Esophagus squamous epithelium (tissue), 5 donors: Measurements from ENCODE around the gene OR7D4. TPM values are rescaled to one million over a fixed set of nuclear protein-coding genes. Genes with fewer than 3 reads are reported as not detected.
"Not testable (repeated sequence)": the region's sequence is repeated elsewhere in the genome, so short reads cannot be mapped to it uniquely, and the experiment has no call there.

Source experiments
- DNase-seq: peaks from one replicate; lab custom pipeline; 2025; lab: John Stamatoyannopoulos, UW
- H3K27ac ChIP-seq, 4 donors: fragments of 200-600 bp; sonication (generic); one replicate each; pipeline ENCODE4 v1.5.1; 2016 to 2019; ENCODE audit warnings: mild to moderate bottlenecking in 1 of 4
- H3K27me3 ChIP-seq, 4 donors: fragments of 200-600 bp; sonication (generic); 1 replicate in 3 of 4; 2 replicates in 1 of 4; pipeline versions ENCODE4 v1.5.1 to v1.6.0; 2017 to 2021; ENCODE audit warnings: antibody characterized with exemption in 1 of 4
- H3K36me3 ChIP-seq, 3 donors: fragments of 200-600 bp; sonication (generic); one replicate each; pipeline ENCODE4 v1.5.1; 2016 to 2019
- H3K4me1 ChIP-seq, 3 donors: fragments of 200-600 bp; sonication (generic); one replicate each; pipeline ENCODE4 v1.5.1; 2017 to 2019
- H3K4me3 ChIP-seq, 4 donors: fragments of 200-600 bp; sonication (generic); 1 replicate in 3 of 4; 2 replicates in 1 of 4; pipeline ENCODE4 v1.5.1; 2016 to 2019; ENCODE audit warnings: mild to moderate bottlenecking in 2 of 4, moderate library complexity in 1 of 4
- H3K9me3 ChIP-seq, 3 donors: fragments of 200-600 bp; sonication (generic); one replicate each; pipeline ENCODE4 v1.5.1; 2016 to 2019
- CTCF ChIP-seq, 6 experiments: fragments of 450-650 bp in 4 of 6; fragments of 200-600 bp in 2 of 6; sonication (generic) in 2 of 6; IDR thresholded peaks; one replicate each; pipeline ENCODE4 v1.5.1; 2016 to 2019; ENCODE audit warnings: antibody characterized with exemption in 6 of 6, mild to moderate bottlenecking in 4 of 6, moderate library complexity in 4 of 6
- POLR2A ChIP-seq, 4 donors: fragments of 450-650 bp; IDR thresholded peaks; one replicate each; pipeline ENCODE4 v1.6.1; 2017; ENCODE audit warnings: antibody characterized with exemption in 4 of 4, mild to moderate bottlenecking in 4 of 4, moderate library complexity in 3 of 4
- WGBS, 2 donors: methylation state at CpG; one replicate each; pipeline ENCODE4 v1.1.5; 2018; 5-methylcytosine and 5-hydroxymethylcytosine counted together
- intact Hi-C: fragments of 100-400 bp; cut with DNase I; formaldehyde crosslinking; loops from one replicate; pipeline ENCODE4 v1.15.0; 2022
- total RNA-seq, 4 donors: library from RNA; depleted of rRNA; stranded (reverse); fragments of >200 nt; gene quantifications; one replicate each; pipeline ENCODE4 v1.1.0, GENCODE V29; 2016
- donor health status: DM: yes; HTN: yes; CAD: no.

Gene OR7D4
- not detected for total RNA-seq

DNA sequence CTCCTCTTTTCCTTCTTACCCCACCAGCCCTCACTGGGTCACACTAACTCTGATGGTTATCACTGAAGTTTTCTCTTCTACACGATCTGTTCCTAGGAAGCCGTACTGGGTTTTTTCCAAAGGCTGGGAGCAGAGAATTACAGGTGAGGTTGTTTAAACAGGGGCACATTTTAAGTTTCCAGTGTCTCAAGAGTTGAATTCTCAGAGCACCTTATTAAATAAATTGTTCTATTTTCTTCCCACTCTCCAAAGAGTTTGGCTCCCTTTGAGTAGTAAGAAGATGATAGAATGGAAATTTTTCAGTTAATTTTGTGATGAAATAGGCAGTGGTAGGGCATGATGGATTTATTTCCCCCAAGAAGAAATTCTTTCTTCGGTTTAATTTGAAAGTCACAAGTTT, at the start of gene OR7D4:
Gene OR7D4 (minus strand): TSS at position 101 of the 400 bp plus-strand sequence. CDS start 4,752 bp downstream, outside the sequence.
- intact Hi-C loops, result no loop called here
- TF ChIP-seq CTCF (IDR thresholded peaks at IDR 0.05) (no peak), POLR2A (IDR thresholded peaks at IDR 0.05) (no peak)
- no peak for DNase-seq
- Histone ChIP-seq H3K9me3 (peaks cover 0 to 5% (median 0%) of the 10 kb centered on the region in 3 donors), H3K36me3 (no peaks in the 10 kb centered on the region), H3K27ac (no peak within 1 kb of the TSS), H3K27me3 (peaks cover 0 to 7% (median 0%) of the 10 kb centered on the region in 4 donors), H3K4me3 (no peak within 1 kb of the TSS), H3K4me1 (no peaks in the 10 kb centered on the region)
- WGBS, 2 donors, result 65 to 78% methylated on average over 3 of the region's 3 CpGs

- 70 to 72% methylated on average over 5 of the region's 5 CpGs for WGBS, 2 donors
- Histone ChIP-seq H3K27ac (no peak overlapping the region), H3K9me3 (peaks cover 0 to 16% (median 0%) of the 10 kb centered on the region in 3 donors), H3K4me3 (no peak overlapping the region), H3K36me3 (no peaks in the 10 kb centered on the region), H3K27me3 (no peaks in the 10 kb centered on the region), H3K4me1 (no peaks in the 10 kb centered on the region)
- no peak for DNase-seq
- no peak for TF ChIP-seq CTCF (IDR thresholded peaks at IDR 0.05)
- no peak for TF ChIP-seq POLR2A (IDR thresholded peaks at IDR 0.05)
- intact Hi-C loops, result no loop called here
Measured at GRCh38 chr19:9251236-9251635, 31.8 kb upstream of the OR7D4 start.

DNA sequence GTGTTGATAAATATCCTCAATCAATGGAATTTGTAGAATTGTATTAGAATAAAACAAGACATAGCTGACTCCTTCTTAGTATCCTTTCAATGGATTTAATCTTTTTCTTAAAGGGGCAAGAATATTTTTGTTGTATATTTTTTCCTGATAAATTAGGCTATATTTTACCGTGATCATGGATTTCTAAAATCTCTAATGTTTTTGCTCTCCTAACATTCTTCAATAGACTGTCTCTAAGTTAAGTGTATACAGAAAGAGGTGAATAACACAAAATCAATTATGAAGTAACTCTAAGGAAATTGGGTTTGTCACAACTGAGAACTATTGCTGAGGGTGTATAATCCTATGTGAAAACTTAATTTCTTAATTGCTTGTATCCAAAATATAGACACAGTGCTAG, 31.2 kb upstream of the OR7D4 start, which contains the start of gene OR7E24:
Gene OR7E24 (plus strand): TSS at position 301 of the 400 bp plus-strand sequence. CDS start 114 bp downstream, outside the sequence.
- intact Hi-C loops, result no loop called here
- Histone ChIP-seq H3K27ac (no peak within 1 kb of the TSS), H3K9me3 (peaks cover 0 to 10% (median 0%) of the 10 kb centered on the region in 3 donors), H3K27me3 (no peaks in the 10 kb centered on the region), H3K4me3 (no peak within 1 kb of the TSS), H3K36me3 (no peaks in the 10 kb centered on the region), H3K4me1 (no peaks in the 10 kb centered on the region)
- DNase-seq, result no peak
- 74 to 78% methylated on average over 1 of the region's 1 CpG for WGBS, 2 donors
- TF ChIP-seq CTCF (IDR thresholded peaks at IDR 0.05) (no peak), POLR2A (IDR thresholded peaks at IDR 0.05) (no peak)

DNA sequence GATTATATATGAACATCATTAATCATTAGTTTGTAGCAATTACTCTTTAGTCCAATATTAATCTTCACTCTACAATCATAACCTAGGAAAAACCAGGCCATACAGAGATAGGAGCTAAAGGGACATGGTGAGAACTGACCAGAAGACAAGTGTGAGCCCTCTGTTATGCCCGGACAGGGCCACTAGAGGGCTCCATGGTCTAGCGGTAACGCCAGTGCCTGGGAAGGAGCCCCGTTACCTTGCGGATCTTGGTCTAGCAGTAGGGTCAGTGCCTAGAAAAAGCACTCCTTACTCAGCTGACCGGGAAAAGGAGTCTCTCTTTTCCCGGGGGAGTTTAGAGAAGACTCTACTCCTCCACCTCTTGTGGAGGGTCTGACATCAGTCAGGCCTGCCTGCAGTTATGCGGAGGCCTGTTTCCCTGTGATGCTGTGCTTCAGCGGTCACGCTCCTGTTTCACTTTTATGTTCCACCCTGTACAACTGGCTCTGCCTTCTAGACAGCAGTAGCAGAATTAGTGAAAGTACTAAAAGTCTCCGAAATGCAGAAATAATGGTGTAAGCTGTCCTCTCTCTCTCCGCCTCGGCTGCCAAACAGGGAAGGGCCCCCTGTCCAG, 13.8 kb downstream of the OR7D4 start:
- WGBS, 2 donors, result 31 to 54% methylated on average over 5 to 13 of the region's 13 CpGs
- H3K9me3 ChIP-seq, result no peaks in the 10 kb centered on the region
- H3K27ac ChIP-seq, result no peak overlapping the region
- peaks cover 0 to 4% (median 0%) of the 10 kb centered on the region in 3 donors for H3K4me1 ChIP-seq
- no peaks in the 10 kb centered on the region for H3K36me3 ChIP-seq
- peaks cover 0 to 5% (median 0%) of the 10 kb centered on the region in 4 donors for H3K27me3 ChIP-seq
- peak overlapping the region in 2 of 4 donors; percentile 15 to 55 for H3K4me3 ChIP-seq
- peak in 5 of 6 experiments; percentile 61 to 88 (median 79) for TF ChIP-seq CTCF (IDR thresholded peaks at IDR 0.05)
- TF ChIP-seq POLR2A (IDR thresholded peaks at IDR 0.05), result no peak
- intact Hi-C loops, result no loop called here
- no peak for DNase-seq

- no CpG with 5 or more reads among the region's 2 CpGs for WGBS, 2 donors
Measured at GRCh38 chr19:9198044-9198443, 21.3 kb downstream of the OR7D4 start.

More at GRCh38 chr19:9198044-9198443, 21.3 kb downstream of the OR7D4 start:
- H3K4me1 ChIP-seq, H3K4me3 ChIP-seq, H3K36me3 ChIP-seq, DNase-seq, H3K27ac ChIP-seq, intact Hi-C loops, H3K9me3 ChIP-seq: not testable (repeated sequence)
- peaks cover 0 to 22% (median 0%) of the 10 kb centered on the region in 4 donors for H3K27me3 ChIP-seq
